GM18867 (cell line): ENCODE measurements around the gene MNX1.

Source experiments
- ATAC-seq: cut with Tn5 transposase; IDR thresholded peaks from one replicate; pipeline ENCODE4 v1.9.1; 2021; ENCODE audit warnings: mild to moderate bottlenecking, moderate library complexity; ENCODE audit not compliant: unreplicated experiment

The MNX1 gene

GRCh38 chr7:157016352-157017041, 6.0 kb upstream of the MNX1 start:
- peak; percentile 76 for ATAC-seq

- peak; percentile 10 for ATAC-seq
These were observed 5.5 kb upstream of the MNX1 start for GRCh38 chr7:157016024-157016351.

DNA sequence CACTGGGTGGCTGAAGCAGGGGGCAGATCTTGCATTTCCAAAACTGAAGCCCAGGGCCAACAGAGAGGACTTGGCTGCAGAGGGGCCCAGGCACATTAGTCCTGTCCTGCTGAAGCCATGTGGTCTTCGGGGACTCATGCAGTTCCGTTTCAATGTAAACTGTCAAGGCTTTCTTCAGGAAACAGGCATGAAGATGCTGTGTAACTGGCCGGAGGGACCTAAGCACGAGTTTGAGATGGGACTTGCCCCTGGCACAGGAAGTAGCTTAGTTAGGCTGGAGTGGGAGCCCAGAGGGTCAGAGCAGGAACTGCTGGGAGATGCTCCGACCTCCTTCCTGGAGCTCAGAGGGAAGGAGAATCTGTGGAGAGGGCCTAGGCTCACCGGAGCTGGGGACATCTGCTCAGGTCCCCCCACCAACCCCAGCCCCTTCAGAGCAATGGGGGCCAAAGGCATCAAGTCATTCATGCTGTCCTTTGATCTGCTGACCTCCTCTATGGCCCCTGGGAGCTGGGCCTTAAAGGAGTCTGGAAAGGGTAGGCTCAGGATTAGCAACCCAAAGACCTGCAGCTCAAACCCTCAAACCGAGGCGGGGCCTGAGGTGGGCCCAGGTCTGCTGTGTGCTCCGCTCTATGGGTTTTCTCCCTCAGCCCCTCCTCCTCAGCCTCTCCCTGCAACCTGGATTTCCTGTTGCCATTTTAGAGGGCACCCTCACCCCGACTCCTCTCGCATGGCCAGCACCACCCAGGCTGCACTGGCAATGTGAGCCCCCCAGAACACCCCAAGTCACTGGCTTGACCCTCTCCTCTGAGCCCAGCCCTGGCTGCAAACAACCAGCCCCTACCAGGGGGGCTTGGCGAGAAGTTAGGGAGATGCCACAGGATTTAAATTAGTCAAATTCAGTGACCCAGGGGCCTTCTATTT, 4.4 kb upstream of the MNX1 start:
- ATAC-seq = no peak

- ATAC-seq = no peak
These were observed 3.4 kb upstream of the MNX1 start for GRCh38 chr7:157013602-157014549.

DNA sequence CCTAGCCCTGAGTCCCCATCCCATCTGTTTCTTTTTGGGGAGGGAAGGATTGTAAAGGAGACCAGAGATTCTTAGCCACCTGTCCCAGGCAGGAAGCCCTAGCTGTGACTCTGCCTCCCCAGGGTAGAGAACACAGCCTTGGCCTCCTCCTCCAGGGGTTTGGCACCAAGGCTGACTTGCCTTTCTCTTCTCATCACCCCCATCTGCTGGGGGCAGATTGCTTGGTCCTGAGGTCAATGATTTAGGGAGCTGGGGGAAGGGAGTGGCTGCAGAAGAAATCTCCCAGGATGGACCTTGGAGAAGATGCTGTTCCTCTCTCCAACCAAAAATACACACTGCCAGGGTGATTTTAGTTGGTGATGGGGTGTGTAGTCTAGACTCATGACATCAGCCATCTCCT, 2.6 kb upstream of the MNX1 start:
- ATAC-seq = no peak

DNA sequence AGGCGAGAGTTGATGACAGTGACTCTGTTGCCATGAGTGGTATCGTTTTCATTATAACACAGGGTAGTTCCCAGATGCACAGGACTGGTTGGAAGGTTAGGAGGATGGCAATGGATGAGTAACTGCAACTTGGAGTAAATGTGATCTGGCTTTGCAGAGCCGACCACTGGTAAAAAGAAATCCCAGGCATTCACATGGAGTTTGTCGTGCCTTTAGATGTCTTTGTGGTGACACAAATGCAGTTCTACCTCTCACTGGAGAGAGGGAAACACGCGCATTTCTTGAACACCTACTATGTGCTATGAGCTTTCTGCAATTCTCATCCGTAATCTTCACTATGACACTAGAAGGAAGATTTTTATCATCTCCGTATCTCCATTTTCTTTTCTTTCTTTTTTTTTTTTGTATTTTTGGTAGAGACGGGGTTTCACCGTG, 1.7 kb upstream of the MNX1 start:
- ATAC-seq = no peak

GRCh38 chr7:157011333-157012112, 1.1 kb upstream of the MNX1 start:
- ATAC-seq = no peak

GRCh38 chr7:157009778-157010587, 480 bp downstream of the MNX1 start:
- ATAC-seq = peak; percentile 51

- ATAC-seq = no peak
These were observed 1.2 kb downstream of the MNX1 start for GRCh38 chr7:157009170-157009777.

DNA sequence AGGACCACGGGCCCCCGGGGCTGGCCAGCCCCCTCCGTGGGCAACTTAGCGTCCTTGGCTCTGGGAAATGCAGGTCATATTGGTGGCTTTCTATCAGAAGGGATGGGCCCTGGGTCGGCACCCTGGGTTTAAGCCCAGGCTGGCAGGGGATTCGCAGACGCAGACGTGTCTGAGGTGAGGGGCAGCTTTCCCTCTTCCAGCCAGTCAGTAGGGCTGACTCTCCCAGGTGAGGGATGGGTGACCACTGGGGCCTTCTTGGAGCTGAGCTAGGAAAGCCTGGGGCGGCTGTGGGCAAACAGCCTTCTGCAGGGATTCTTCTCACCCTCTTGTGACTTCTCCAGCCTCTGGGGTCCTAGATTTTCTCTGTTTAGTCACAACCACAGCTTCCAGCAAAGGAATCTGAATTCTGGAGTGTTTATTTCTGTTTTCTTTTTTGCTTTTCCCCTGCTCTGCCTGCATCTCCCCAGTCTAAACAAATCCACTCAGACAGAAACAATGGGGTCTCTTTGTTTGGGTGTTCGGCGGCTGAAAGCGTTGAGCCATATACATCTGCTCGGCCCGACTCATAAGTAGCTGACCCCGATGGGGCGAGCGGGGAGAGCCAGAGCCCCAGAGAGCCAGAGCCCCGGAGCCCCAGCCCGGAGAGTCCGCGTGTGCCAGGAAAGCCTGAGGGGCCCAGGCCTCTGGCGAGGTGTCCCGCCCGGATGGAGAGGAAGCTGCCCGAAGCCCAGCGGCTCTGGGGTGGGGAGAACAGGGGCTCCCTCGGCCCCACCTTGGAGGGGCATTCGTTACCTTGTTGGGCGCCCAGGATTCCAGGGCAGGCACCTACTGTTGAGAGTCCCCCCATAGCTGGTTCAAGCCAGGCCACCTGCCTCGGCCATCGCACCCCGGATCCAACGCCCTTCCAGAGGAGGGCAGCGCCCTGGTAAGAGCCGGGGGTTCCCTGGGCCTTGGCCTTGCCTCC, 2.0 kb downstream of the MNX1 start:
- ATAC-seq = no peak

DNA sequence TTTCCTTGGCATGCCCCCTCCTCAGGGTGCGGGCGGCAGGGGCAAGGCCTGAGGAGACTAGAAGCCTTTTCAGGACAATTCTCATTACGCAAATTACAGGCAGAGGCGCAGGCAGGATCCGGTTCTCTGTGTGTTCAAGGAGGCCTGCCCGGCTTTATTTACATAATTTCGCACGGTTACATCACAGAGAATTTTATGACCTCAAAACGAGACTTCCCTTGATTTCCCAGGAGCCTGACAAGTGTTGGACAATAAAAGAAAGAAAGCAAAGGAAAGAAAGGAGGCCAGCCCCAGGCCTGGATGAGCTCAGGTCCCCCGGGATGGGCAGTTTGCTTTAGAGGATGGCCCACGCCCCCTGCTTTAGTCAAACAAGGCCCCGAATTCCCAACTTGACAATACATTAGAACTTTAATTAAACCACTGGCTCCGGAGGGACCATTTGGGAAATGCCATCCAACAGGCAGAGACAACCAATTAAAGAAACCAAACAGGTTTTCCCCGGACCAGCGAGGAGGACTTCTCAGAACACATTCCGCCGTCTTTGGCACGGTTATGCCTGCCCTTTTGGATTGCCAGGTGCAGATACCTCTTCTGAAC, 2.9 kb downstream of the MNX1 start:
- ATAC-seq = no peak

DNA sequence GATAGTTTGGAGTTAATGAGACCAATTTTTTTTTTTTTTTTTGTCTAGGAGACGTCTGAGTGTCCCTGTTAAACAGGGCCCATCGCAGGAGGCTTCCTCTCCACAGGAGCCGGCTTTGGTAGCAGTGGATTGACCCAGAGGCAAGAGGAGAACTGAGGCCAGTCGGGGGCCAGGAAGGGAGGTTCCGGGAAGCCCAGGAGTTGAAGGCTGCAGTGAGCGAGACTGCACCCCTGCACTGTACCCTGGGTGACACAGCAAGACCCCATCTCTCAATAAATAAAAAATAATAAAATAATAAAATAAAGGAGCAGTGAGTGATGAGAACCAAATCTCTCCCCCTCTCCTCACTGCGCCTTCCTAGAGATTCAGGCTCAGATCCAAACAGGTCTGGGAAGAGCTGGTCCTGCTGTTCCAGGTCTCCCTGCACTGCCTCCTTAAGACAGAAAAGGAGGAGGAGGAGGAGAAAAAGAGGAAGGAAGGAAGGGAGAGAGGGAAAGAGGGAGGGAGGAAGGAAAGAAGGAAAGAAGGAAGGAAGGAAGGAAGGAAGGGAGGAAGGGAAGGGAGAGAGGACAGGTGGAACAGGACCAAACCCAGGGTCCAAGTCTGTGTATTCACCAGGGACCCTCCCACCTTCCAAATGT, 3.5 kb downstream of the MNX1 start:
- ATAC-seq = no peak

DNA sequence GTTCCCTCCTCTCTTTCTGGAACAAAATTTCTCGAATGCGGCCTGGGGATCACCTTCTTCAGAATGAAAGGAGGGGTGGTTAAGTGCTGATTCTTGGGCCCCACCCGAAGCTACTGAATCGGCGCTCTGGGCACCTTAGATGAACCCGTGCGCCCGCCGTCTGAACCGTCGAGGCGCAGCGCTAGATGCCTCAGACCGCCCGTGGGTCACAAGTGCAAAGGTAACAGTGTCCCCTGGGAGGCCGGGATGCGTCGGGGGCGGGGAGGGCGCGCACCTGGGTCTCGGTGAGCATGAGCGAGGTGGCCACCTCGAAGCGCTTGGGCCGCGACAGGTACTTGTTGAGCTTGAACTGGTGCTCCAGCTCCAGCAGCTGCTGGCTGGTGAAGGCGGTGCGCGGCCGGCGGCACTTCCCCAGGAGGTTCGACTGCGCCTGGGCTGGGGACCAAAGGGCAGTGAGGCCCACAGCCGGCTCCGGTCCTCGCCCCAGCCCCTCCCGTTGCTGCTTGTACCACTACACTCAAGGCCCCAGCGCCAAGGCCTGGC, 4.2 kb downstream of the MNX1 start:
- ATAC-seq = no peak

- ATAC-seq = no peak
These were observed 4.8 kb downstream of the MNX1 start for GRCh38 chr7:157005456-157006204.

GRCh38 chr7:157004521-157005455, 5.7 kb downstream of the MNX1 start:
- no peak for ATAC-seq
